Neural progenitor cell (in vitro differentiated cells): Measurements from ENCODE around the gene OGDH. TPM values are rescaled to one million over a fixed set of nuclear protein-coding genes. Genes with fewer than 3 reads are reported as not detected.

ENCODE experiments used
- DNase-seq: peaks from one replicate; pipeline ENCODE4 v3.0.0-alpha.2; 2016; ENCODE audit warnings: low spot score
- H2AFZ ChIP-seq: fragments of 200-600 bp; sonication (generic); replicated peaks from 2 replicates; pipeline ENCODE4 v1.6.1; 2016; ENCODE audit warnings: antibody characterized with exemption
- H3F3A ChIP-seq: fragments of 200-600 bp; sonication (generic); 2 replicates; pipeline ENCODE4 v1.6.1; 2016; ENCODE audit warnings: antibody characterized with exemption, low read depth
- H3K27ac ChIP-seq: fragments of 200-600 bp; sonication (generic); 2 replicates; pipeline ENCODE4 v1.5.1; 2016; ENCODE audit warnings: mild to moderate bottlenecking
- H3K27me3 ChIP-seq: fragments of 200-600 bp; sonication (generic); 2 replicates; pipeline ENCODE4 v1.6.1; 2016; ENCODE audit warnings: mild to moderate bottlenecking, moderate library complexity
- H3K36me3 ChIP-seq: fragments of 200-600 bp; sonication (generic); 2 replicates; pipeline ENCODE4 v1.5.1; 2016
- H3K4me1 ChIP-seq: fragments of 200-600 bp; sonication (generic); 2 replicates; pipeline ENCODE4 v1.6.1; 2016; ENCODE audit warnings: mixed run types
- H3K4me2 ChIP-seq: fragments of 200-600 bp; sonication (generic); 2 replicates; pipeline ENCODE4 v1.6.1; 2016
- H3K4me3 ChIP-seq: fragments of 200-600 bp; sonication (generic); 2 replicates; pipeline ENCODE4 v1.5.1; 2016
- H3K79me2 ChIP-seq: fragments of 200-600 bp; sonication (generic); 2 replicates; pipeline ENCODE4 v1.6.1; 2016; ENCODE audit warnings: low read depth
- H3K9ac ChIP-seq: fragments of 200-600 bp; sonication (generic); 2 replicates; pipeline ENCODE4 v1.6.1; 2016
- H3K9me3 ChIP-seq: fragments of 200-600 bp; sonication (generic); 2 replicates; pipeline ENCODE4 v1.5.1; 2016; ENCODE audit warnings: low read depth
- H4K20me1 ChIP-seq: fragments of 200-600 bp; sonication (generic); 2 replicates; pipeline ENCODE4 v1.6.1; 2016; ENCODE audit warnings: low read depth
- H3K27ac Mint-ChIP-seq: 3 replicates; pipeline ENCODE4 v1.8.0; 2021; ENCODE audit warnings: mixed read lengths
- H3K27me3 Mint-ChIP-seq: 2 replicates; pipeline ENCODE4 v1.8.0; 2022; ENCODE audit warnings: low read depth, mild to moderate bottlenecking, inconsistent platforms, moderate library complexity, mixed read lengths; ENCODE audit not compliant: insufficient read depth
- H3K36me3 Mint-ChIP-seq: 3 replicates; pipeline ENCODE4 v1.8.0; 2021; ENCODE audit warnings: mixed read lengths
- H3K4me1 Mint-ChIP-seq: 3 replicates; pipeline ENCODE4 v1.8.0; 2021; ENCODE audit warnings: mixed read lengths
- H3K4me3 Mint-ChIP-seq: 3 replicates; pipeline ENCODE4 v1.8.0; 2021; ENCODE audit warnings: mild to moderate bottlenecking, moderate library complexity, mixed read lengths
- H3K9me3 Mint-ChIP-seq: 3 replicates; pipeline ENCODE4 v1.8.0; 2020; ENCODE audit warnings: mixed read lengths
- EZH2 ChIP-seq: fragments of 200-600 bp; sonication (generic); IDR thresholded peaks from 2 replicates; pipeline ENCODE4 v1.6.1; 2017; ENCODE audit warnings: antibody characterized with exemption, mild to moderate bottlenecking, moderate library complexity
- EZH2phosphoT487 ChIP-seq: fragments of 200-600 bp; sonication (generic); IDR thresholded peaks from 2 replicates; pipeline ENCODE4 v1.6.1; 2017; ENCODE audit warnings: antibody characterized with exemption
- total RNA-seq: library from RNA; depleted of rRNA; stranded (reverse); fragments of >200 nt; gene quantifications from 2 replicates; pipeline ENCODE4 v1.2.3, GENCODE V29; 2015; ENCODE audit warnings: low replicate concordance
- TF ChIP-seq, protein P1 (sequence below): fragments of 200-600 bp; sonication (generic); IDR thresholded peaks from 2 replicates; pipeline ENCODE4 v1.5.1; 2017; ENCODE audit warnings: antibody characterized with exemption, mild to moderate bottlenecking

OGDH gene
- total RNA-seq, 1 donor from 2014 or later, result 25.2 TPM

GRCh38 chr7:44607141-44608068, 978 bp downstream of the OGDH start:
- no peaks in the 10 kb centered on the region for H3K27me3 ChIP-seq
- Mint-ChIP-seq H3K4me3 (peak overlapping the region; percentile 96), H3K9me3 (peaks cover 3% of the 10 kb centered on the region), H3K27me3 (peaks cover 11% of the 10 kb centered on the region), H3K27ac (peak overlapping the region; percentile 85), H3K4me1 (peaks cover 19% of the 10 kb centered on the region), H3K36me3 (peaks cover 10% of the 10 kb centered on the region)
- peaks cover 55% of the 10 kb centered on the region for H3K79me2 ChIP-seq
- peak overlapping the region; percentile 83 for H3K27ac ChIP-seq
- no peaks in the 10 kb centered on the region for H3K9me3 ChIP-seq
- H4K20me1 ChIP-seq, result no peaks in the 10 kb centered on the region
- no peak for DNase-seq
- H3K4me1 ChIP-seq, result peaks cover 4% of the 10 kb centered on the region
- H3K36me3 ChIP-seq, result no peaks in the 10 kb centered on the region
- peak overlapping the region; percentile 80 for H2AFZ ChIP-seq
- no peak for TF ChIP-seq EZH2
- no peak for TF ChIP-seq EZH2phosphoT487
- TF ChIP-seq, protein P1, sequence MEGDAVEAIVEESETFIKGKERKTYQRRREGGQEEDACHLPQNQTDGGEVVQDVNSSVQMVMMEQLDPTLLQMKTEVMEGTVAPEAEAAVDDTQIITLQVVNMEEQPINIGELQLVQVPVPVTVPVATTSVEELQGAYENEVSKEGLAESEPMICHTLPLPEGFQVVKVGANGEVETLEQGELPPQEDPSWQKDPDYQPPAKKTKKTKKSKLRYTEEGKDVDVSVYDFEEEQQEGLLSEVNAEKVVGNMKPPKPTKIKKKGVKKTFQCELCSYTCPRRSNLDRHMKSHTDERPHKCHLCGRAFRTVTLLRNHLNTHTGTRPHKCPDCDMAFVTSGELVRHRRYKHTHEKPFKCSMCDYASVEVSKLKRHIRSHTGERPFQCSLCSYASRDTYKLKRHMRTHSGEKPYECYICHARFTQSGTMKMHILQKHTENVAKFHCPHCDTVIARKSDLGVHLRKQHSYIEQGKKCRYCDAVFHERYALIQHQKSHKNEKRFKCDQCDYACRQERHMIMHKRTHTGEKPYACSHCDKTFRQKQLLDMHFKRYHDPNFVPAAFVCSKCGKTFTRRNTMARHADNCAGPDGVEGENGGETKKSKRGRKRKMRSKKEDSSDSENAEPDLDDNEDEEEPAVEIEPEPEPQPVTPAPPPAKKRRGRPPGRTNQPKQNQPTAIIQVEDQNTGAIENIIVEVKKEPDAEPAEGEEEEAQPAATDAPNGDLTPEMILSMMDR, result no peak
- peak overlapping the region; percentile 81 for H3K4me3 ChIP-seq
- H3K9ac ChIP-seq, result peak overlapping the region; percentile 74
- peaks cover 14% of the 10 kb centered on the region for H3F3A ChIP-seq
- H3K4me2 ChIP-seq, result peak overlapping the region; percentile 98

GRCh38 chr7:44608916-44609648, 2.7 kb downstream of the OGDH start:
- peaks cover 3% of the 10 kb centered on the region for H4K20me1 ChIP-seq
- H3K27ac ChIP-seq, result no peak overlapping the region
- Mint-ChIP-seq H3K4me1 (peaks cover 19% of the 10 kb centered on the region), H3K27ac (no peak overlapping the region), H3K27me3 (peaks cover 13% of the 10 kb centered on the region), H3K4me3 (peak overlapping the region; percentile 72), H3K36me3 (peaks cover 10% of the 10 kb centered on the region), H3K9me3 (peaks cover 3% of the 10 kb centered on the region)
- no peaks in the 10 kb centered on the region for H3K36me3 ChIP-seq
- no peak overlapping the region for H3K4me3 ChIP-seq
- peak; percentile 17 for DNase-seq
- TF ChIP-seq EZH2 (no peak), EZH2phosphoT487 (no peak)
- TF ChIP-seq, protein P1, result no peak
- peaks cover 72% of the 10 kb centered on the region for H3K79me2 ChIP-seq
- H3K4me2 ChIP-seq, result no peak overlapping the region
- H3K4me1 ChIP-seq, result peaks cover 4% of the 10 kb centered on the region
- H2AFZ ChIP-seq, result no peak overlapping the region
- no peak overlapping the region for H3K9ac ChIP-seq
- H3K27me3 ChIP-seq, result no peaks in the 10 kb centered on the region
- H3K9me3 ChIP-seq, result no peaks in the 10 kb centered on the region
- peaks cover 14% of the 10 kb centered on the region for H3F3A ChIP-seq

DNA sequence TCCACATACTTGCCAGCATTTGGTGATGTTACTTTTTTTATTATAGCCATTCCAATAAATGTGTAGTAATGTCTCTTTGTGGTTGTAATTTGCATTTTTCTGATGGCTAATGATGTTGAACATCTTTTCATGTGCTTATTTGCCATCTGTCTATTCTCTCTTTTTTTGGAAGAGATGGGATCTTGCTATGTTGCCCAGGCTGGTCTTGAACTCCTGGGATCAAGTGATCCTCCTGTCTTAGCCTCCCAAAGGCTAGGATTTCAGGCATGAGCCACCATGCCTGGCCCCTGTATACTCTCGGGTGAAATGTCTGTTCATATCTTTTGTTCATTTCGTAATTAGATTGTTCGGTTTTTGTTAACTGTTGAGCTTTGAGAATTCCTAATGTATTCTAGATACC, 3.4 kb downstream of the OGDH start:
- Histone ChIP-seq H4K20me1 (peaks cover 6% of the 10 kb centered on the region), H3K9me3 (no peaks in the 10 kb centered on the region), H3F3A (peaks cover 14% of the 10 kb centered on the region), H3K4me1 (peaks cover 4% of the 10 kb centered on the region), H3K27me3 (no peaks in the 10 kb centered on the region), H3K27ac (no peak overlapping the region), H3K4me3 (no peak overlapping the region), H2AFZ (no peak overlapping the region), H3K4me2 (no peak overlapping the region), H3K79me2 (peaks cover 79% of the 10 kb centered on the region), H3K36me3 (no peaks in the 10 kb centered on the region), H3K9ac (no peak overlapping the region)
- Mint-ChIP-seq H3K36me3 (peaks cover 10% of the 10 kb centered on the region), H3K27me3 (peaks cover 13% of the 10 kb centered on the region), H3K27ac (no peak overlapping the region), H3K4me1 (peaks cover 24% of the 10 kb centered on the region), H3K4me3 (peak overlapping the region; percentile 41), H3K9me3 (peaks cover 3% of the 10 kb centered on the region)
- TF ChIP-seq EZH2 (no peak), EZH2phosphoT487 (no peak)
- TF ChIP-seq, protein P1, result no peak
- no peak for DNase-seq
